ENCODE measurements around the gene ADAMTS15. TPM values are rescaled to one million over a fixed set of nuclear protein-coding genes. Genes with fewer than 3 reads are reported as not detected.

The ADAMTS15 gene
- total and polyA plus RNA-seq, 2 donors (not counting 1 experiment from before 2014, with no cell fraction given): not detected

- Histone ChIP-seq H2AFZ (ENCODE audit: insufficient read depth, low read depth, low read length, poor library complexity, severe bottlenecking) (no peak overlapping the region), H3K27me3 (replicated peaks in 1 of 4; ENCODE audit: control extremely low read depth in 1 of 4, control insufficient read depth in 3 of 4, insufficient read depth in 4 of 4, low read length in 3 of 4) (no peaks in the 10 kb centered on the region), H3K9me3 (ENCODE audit: control extremely low read depth in 1 of 3, control insufficient read depth in 2 of 3, insufficient read depth in 1 of 3, low read length in 2 of 3) (no peaks in the 10 kb centered on the region), H3K27ac (ENCODE audit: low read length in 2 of 2) (no peak overlapping the region), H3K9ac (ENCODE audit: low read length) (no peak overlapping the region), H3K4me1 (ENCODE audit: control insufficient read depth in 2 of 2, insufficient read depth in 2 of 2, low read length in 2 of 2) (no peaks in the 10 kb centered on the region), H4K20me1 (ENCODE audit: control insufficient read depth, insufficient read depth, low read length, poor library complexity, severe bottlenecking) (no peaks in the 10 kb centered on the region), H3K4me2 (replicated peaks; ENCODE audit: low read depth, low read length, poor library complexity, severe bottlenecking) (no peak overlapping the region), H3K4me3 (ENCODE audit: control extremely low read depth in 1 of 5, extremely low read depth in 1 of 5, insufficient read depth in 1 of 5, low read depth in 2 of 5, low read length in 4 of 5) (no peak overlapping the region), H3K79me2 (ENCODE audit: control insufficient read depth, insufficient read depth, low read length) (no peaks in the 10 kb centered on the region), H3K36me3 (replicated peaks in 1 of 2; ENCODE audit: control extremely low read depth in 1 of 2, control insufficient read depth in 1 of 2, extremely low read depth in 1 of 2, insufficient read depth in 2 of 2, low read length in 1 of 2) (no peaks in the 10 kb centered on the region)
- H3K4me3 Mint-ChIP-seq: no peak overlapping the region
- no peak for ATAC-seq (ENCODE audit: low read depth)
- TF ChIP-seq CTCF (IDR thresholded peaks at IDR 0.05) (no peak), EZH2 (IDR thresholded peaks at IDR 0.05; ENCODE audit: borderline replicate concordance, insufficient read depth, low read depth, low read length, poor library complexity, severe bottlenecking) (no peak)
- H3K9me3 Mint-ChIP-seq (ENCODE audit: insufficient read depth): no peaks in the 10 kb centered on the region
- no peak for DNase-seq
- H3K27ac Mint-ChIP-seq: no peak overlapping the region
- 93% methylated on average over 14 of the region's 14 CpGs for WGBS (ENCODE audit: insufficient coverage)
- intact Hi-C loops (cut with micrococcal nuclease): no loop called here
- H3K4me1 Mint-ChIP-seq: no peaks in the 10 kb centered on the region
- CTCF ChIA-PET: no interaction called here
- POLR2A ChIA-PET: no interaction called here
- H3K27me3 Mint-ChIP-seq: no peaks in the 10 kb centered on the region
Measured at GRCh38 chr11:130485983-130486382, 37.5 kb downstream of the ADAMTS15 start.

GRCh38 chr11:130486391-130486836 is 38.0 kb downstream of the ADAMTS15 start:
- POLR2A ChIA-PET: no interaction called here
- Histone ChIP-seq H3K9me3 (ENCODE audit: control extremely low read depth in 1 of 3, control insufficient read depth in 2 of 3, insufficient read depth in 1 of 3, low read length in 2 of 3) (no peaks in the 10 kb centered on the region), H2AFZ (ENCODE audit: insufficient read depth, low read depth, low read length, poor library complexity, severe bottlenecking) (no peak overlapping the region), H3K4me3 (ENCODE audit: control extremely low read depth in 1 of 5, extremely low read depth in 1 of 5, insufficient read depth in 1 of 5, low read depth in 2 of 5, low read length in 4 of 5) (no peak overlapping the region), H3K36me3 (replicated peaks in 1 of 2; ENCODE audit: control extremely low read depth in 1 of 2, control insufficient read depth in 1 of 2, extremely low read depth in 1 of 2, insufficient read depth in 2 of 2, low read length in 1 of 2) (no peaks in the 10 kb centered on the region), H3K79me2 (ENCODE audit: control insufficient read depth, insufficient read depth, low read length) (no peaks in the 10 kb centered on the region), H3K4me2 (replicated peaks; ENCODE audit: low read depth, low read length, poor library complexity, severe bottlenecking) (no peak overlapping the region), H4K20me1 (ENCODE audit: control insufficient read depth, insufficient read depth, low read length, poor library complexity, severe bottlenecking) (no peaks in the 10 kb centered on the region), H3K27ac (ENCODE audit: low read length in 2 of 2) (no peak overlapping the region), H3K9ac (ENCODE audit: low read length) (no peak overlapping the region), H3K27me3 (replicated peaks in 1 of 4; ENCODE audit: control extremely low read depth in 1 of 4, control insufficient read depth in 3 of 4, insufficient read depth in 4 of 4, low read length in 3 of 4) (no peaks in the 10 kb centered on the region), H3K4me1 (ENCODE audit: control insufficient read depth in 2 of 2, insufficient read depth in 2 of 2, low read length in 2 of 2) (no peaks in the 10 kb centered on the region)
- no peak overlapping the region for H3K27ac Mint-ChIP-seq
- TF ChIP-seq CTCF (IDR thresholded peaks at IDR 0.05) (no peak), EZH2 (IDR thresholded peaks at IDR 0.05; ENCODE audit: borderline replicate concordance, insufficient read depth, low read depth, low read length, poor library complexity, severe bottlenecking) (no peak)
- ATAC-seq (ENCODE audit: low read depth) (no peak), DNase-seq (no peak)
- H3K27me3 Mint-ChIP-seq: no peaks in the 10 kb centered on the region
- intact Hi-C loops (cut with micrococcal nuclease): no loop called here
- H3K4me1 Mint-ChIP-seq: no peaks in the 10 kb centered on the region
- H3K4me3 Mint-ChIP-seq: no peak overlapping the region
- 97% methylated on average over 16 of the region's 16 CpGs for WGBS (ENCODE audit: insufficient coverage)
- CTCF ChIA-PET: no interaction called here
- H3K9me3 Mint-ChIP-seq (ENCODE audit: insufficient read depth): no peaks in the 10 kb centered on the region

Data from B cell (primary cell).